HL-60 (cell line): ENCODE measurements around the gene ADAMTS17.

Source experiments
- DNase-seq, 2 experiments: peaks; one replicate each; pipeline ENCODE4 v3.0.0-alpha.2; 2010 to 2020; ENCODE audit warnings: low read depth in 1 of 2, low spot score in 1 of 2
- H3K27ac ChIP-seq: fragments of 250-450 bp; sonication (Bioruptor Pico); replicated peaks from 2 replicates; pipeline ENCODE4 v1.5.1; 2020; ENCODE audit warnings: mild to moderate bottlenecking, moderate library complexity
- H3K27me3 ChIP-seq: fragments of 250-450 bp; sonication (Bioruptor Pico); 2 replicates; pipeline ENCODE4 v1.5.1; 2021; ENCODE audit warnings: mild to moderate bottlenecking, moderate library complexity; ENCODE audit not compliant: insufficient read depth, poor library complexity, severe bottlenecking
- H3K4me3 ChIP-seq: replicated peaks from 2 replicates; pipeline ENCODE4 v1.5.1; 2011; ENCODE audit warnings: mild to moderate bottlenecking, control low read depth, low read length; ENCODE audit not compliant: insufficient read depth
- GABPA ChIP-seq: IDR thresholded peaks from 2 replicates; pipeline ENCODE4 v1.6.1; 2012; ENCODE audit warnings: low read depth
- POLR2AphosphoS5 ChIP-seq: IDR thresholded peaks from 2 replicates; pipeline ENCODE4 v1.6.1; 2012; ENCODE audit warnings: low read depth
- SPI1 ChIP-seq: IDR thresholded peaks from 2 replicates; pipeline ENCODE4 v1.6.1; 2012; ENCODE audit warnings: low read depth, mild to moderate bottlenecking, borderline replicate concordance
- TF ChIP-seq, protein P1 (sequence below): IDR thresholded peaks from 2 replicates; pipeline ENCODE4 v1.6.1; 2012; ENCODE audit warnings: low read depth; ENCODE audit not compliant: insufficient replicate concordance
- TF ChIP-seq, protein P2 (sequence below): IDR thresholded peaks from one replicate; pipeline ENCODE4 v1.5.1; 2011; ENCODE audit warnings: low read length, control low read depth, inconsistent platforms; ENCODE audit not compliant: insufficient read depth

Gene ADAMTS17

GRCh38 chr15:100140527-100141308, 201.1 kb downstream of the ADAMTS17 start:
- DNase-seq: peak in 1 of 2 experiments; percentile 25
- no peak overlapping the region for H3K4me3 ChIP-seq
- TF ChIP-seq GABPA (no peak), SPI1 (peak; percentile 56; the same call in 1 of the 2 replicates)
- TF ChIP-seq, protein P1, sequence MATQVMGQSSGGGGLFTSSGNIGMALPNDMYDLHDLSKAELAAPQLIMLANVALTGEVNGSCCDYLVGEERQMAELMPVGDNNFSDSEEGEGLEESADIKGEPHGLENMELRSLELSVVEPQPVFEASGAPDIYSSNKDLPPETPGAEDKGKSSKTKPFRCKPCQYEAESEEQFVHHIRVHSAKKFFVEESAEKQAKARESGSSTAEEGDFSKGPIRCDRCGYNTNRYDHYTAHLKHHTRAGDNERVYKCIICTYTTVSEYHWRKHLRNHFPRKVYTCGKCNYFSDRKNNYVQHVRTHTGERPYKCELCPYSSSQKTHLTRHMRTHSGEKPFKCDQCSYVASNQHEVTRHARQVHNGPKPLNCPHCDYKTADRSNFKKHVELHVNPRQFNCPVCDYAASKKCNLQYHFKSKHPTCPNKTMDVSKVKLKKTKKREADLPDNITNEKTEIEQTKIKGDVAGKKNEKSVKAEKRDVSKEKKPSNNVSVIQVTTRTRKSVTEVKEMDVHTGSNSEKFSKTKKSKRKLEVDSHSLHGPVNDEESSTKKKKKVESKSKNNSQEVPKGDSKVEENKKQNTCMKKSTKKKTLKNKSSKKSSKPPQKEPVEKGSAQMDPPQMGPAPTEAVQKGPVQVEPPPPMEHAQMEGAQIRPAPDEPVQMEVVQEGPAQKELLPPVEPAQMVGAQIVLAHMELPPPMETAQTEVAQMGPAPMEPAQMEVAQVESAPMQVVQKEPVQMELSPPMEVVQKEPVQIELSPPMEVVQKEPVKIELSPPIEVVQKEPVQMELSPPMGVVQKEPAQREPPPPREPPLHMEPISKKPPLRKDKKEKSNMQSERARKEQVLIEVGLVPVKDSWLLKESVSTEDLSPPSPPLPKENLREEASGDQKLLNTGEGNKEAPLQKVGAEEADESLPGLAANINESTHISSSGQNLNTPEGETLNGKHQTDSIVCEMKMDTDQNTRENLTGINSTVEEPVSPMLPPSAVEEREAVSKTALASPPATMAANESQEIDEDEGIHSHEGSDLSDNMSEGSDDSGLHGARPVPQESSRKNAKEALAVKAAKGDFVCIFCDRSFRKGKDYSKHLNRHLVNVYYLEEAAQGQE: no peak

DNA sequence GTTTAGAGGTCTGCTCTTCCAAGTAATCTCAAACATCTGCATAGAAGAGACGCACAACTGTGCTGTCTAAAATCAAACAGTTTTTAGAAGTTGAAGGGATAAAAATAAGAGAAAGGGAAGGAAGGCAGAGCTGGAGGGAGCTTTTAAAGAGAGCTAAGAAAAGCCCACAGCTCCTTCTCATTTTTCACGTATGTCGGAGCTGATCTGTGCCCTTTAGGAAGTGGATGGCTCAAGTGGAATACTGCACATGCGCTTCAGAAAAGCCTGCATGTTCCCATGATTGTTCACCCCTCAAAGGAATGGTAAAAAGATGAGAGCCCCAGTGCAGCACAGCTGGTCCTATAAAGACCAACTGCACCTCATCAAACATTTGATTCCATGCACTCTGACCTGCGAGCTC, 207.2 kb downstream of the ADAMTS17 start:
- no peak for DNase-seq
- Histone ChIP-seq H3K4me3 (no peak overlapping the region), H3K27me3 (no peaks in the 10 kb centered on the region), H3K27ac (no peak overlapping the region)
- TF ChIP-seq SPI1 (no peak), GABPA (no peak), POLR2AphosphoS5 (no peak)
- TF ChIP-seq, protein P2, sequence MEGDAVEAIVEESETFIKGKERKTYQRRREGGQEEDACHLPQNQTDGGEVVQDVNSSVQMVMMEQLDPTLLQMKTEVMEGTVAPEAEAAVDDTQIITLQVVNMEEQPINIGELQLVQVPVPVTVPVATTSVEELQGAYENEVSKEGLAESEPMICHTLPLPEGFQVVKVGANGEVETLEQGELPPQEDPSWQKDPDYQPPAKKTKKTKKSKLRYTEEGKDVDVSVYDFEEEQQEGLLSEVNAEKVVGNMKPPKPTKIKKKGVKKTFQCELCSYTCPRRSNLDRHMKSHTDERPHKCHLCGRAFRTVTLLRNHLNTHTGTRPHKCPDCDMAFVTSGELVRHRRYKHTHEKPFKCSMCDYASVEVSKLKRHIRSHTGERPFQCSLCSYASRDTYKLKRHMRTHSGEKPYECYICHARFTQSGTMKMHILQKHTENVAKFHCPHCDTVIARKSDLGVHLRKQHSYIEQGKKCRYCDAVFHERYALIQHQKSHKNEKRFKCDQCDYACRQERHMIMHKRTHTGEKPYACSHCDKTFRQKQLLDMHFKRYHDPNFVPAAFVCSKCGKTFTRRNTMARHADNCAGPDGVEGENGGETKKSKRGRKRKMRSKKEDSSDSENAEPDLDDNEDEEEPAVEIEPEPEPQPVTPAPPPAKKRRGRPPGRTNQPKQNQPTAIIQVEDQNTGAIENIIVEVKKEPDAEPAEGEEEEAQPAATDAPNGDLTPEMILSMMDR: no peak
- TF ChIP-seq, protein P1: no peak

More at GRCh38 chr15:100140527-100141308, 201.1 kb downstream of the ADAMTS17 start:
- Histone ChIP-seq H3K27ac (no peak overlapping the region), H3K27me3 (no peaks in the 10 kb centered on the region)

DNA sequence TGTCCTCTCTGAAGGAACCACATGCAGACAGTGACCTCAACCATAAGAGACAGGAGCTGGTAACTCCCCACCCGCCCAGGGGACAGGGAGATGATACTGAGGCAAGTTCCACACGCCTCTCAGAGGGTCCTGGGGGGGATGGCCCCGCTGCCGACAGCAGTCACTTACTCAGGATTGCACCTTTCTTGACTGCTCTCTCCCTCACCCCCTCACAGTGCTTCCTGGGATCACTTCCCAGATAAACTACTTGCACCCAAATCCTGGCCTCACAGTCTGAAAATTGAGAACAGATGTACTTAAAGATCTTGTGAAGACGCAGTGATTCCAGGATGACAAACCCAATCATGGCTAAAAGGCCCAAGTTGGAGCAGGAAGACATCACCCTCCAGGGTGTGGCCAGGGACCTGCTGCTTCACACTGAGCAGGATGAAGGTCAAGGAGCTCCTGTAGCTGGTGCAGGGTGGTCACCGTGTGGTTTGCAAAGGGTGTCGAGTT, 207.6 kb downstream of the ADAMTS17 start:
- Histone ChIP-seq H3K4me3 (no peak overlapping the region), H3K27me3 (no peaks in the 10 kb centered on the region), H3K27ac (no peak overlapping the region)
- DNase-seq: no peak
- no peak for TF ChIP-seq POLR2AphosphoS5
- TF ChIP-seq, protein P2: no peak
- TF ChIP-seq, protein P1: no peak
- no peak for TF ChIP-seq SPI1
- TF ChIP-seq GABPA: no peak
